Measurements from ENCODE around the gene TIE1. TPM values are rescaled to one million over a fixed set of nuclear protein-coding genes. Genes with fewer than 3 reads are reported as not detected.

TIE1 gene
- total and polyA plus RNA-seq, 2 experiments from 2014 or later: 0.21 TPM; not detected in 1

- H3K79me2 ChIP-seq (ENCODE audit: insufficient read depth): no peaks in the 10 kb centered on the region
- H3K27me3 ChIP-seq (replicated peaks; ENCODE audit: insufficient read depth): peaks cover 4% of the 10 kb centered on the region
- in situ Hi-C loops (cut with MboI): no loop called here
- H2AFZ ChIP-seq: no peak overlapping the region
- no peak for TF ChIP-seq EZH2 (IDR thresholded peaks at IDR 0.05; ENCODE audit: insufficient read depth, poor library complexity, severe bottlenecking)
- no peak for TF ChIP-seq EZH2phosphoT487 (IDR thresholded peaks at IDR 0.05; ENCODE audit: insufficient read depth, low read depth)
- no peaks in the 10 kb centered on the region for H3K4me1 ChIP-seq (ENCODE audit: insufficient read depth)
- no peak overlapping the region for H3K27ac ChIP-seq
- no peaks in the 10 kb centered on the region for H4K20me1 ChIP-seq (ENCODE audit: insufficient read depth)
- no peak overlapping the region for H3K4me3 ChIP-seq
- no peaks in the 10 kb centered on the region for H3K36me3 ChIP-seq (ENCODE audit: low read depth)
- no peak overlapping the region for H3K9ac ChIP-seq
- no peaks in the 10 kb centered on the region for H3K9me2 ChIP-seq (ENCODE audit: insufficient read depth)
- H3K4me2 ChIP-seq (ENCODE audit: unreplicated experiment): no peak overlapping the region
- WGBS, 2 experiments (ENCODE audit: low coverage in 1 of 2, low lambda C conversion rate in 2 of 2, missing lambda C conversion rate in 2 of 2): 63 to 65% methylated on average over 8 of the region's 8 CpGs
- no peak for DNase-seq
- no peaks in the 10 kb centered on the region for H3F3A ChIP-seq (ENCODE audit: insufficient read depth)
- no peaks in the 10 kb centered on the region for H3K9me3 ChIP-seq (ENCODE audit: low read depth)
These were observed 46.9 kb upstream of the TIE1 start for GRCh38 chr1:43253876-43254275.

- H3K9me3 ChIP-seq (ENCODE audit: low read depth): no peaks in the 10 kb centered on the region
- 45 to 49% methylated on average over 9 to 10 of the region's 10 CpGs for WGBS, 2 experiments (ENCODE audit: low coverage in 1 of 2, low lambda C conversion rate in 2 of 2, missing lambda C conversion rate in 2 of 2)
- in situ Hi-C loops (cut with MboI): no loop called here
- no peaks in the 10 kb centered on the region for H3K36me3 ChIP-seq (ENCODE audit: low read depth)
- H3K9ac ChIP-seq: no peak overlapping the region
- no peak overlapping the region for H3K4me2 ChIP-seq (ENCODE audit: unreplicated experiment)
- H3K4me3 ChIP-seq: no peak overlapping the region
- TF ChIP-seq EZH2 (IDR thresholded peaks at IDR 0.05; ENCODE audit: insufficient read depth, poor library complexity, severe bottlenecking): no peak
- no peak for TF ChIP-seq EZH2phosphoT487 (IDR thresholded peaks at IDR 0.05; ENCODE audit: insufficient read depth, low read depth)
- H4K20me1 ChIP-seq (ENCODE audit: insufficient read depth): no peaks in the 10 kb centered on the region
- peaks cover 4% of the 10 kb centered on the region for H3K27me3 ChIP-seq (replicated peaks; ENCODE audit: insufficient read depth)
- H2AFZ ChIP-seq: no peak overlapping the region
- DNase-seq: no peak
- H3K9me2 ChIP-seq (ENCODE audit: insufficient read depth): no peaks in the 10 kb centered on the region
- H3F3A ChIP-seq (ENCODE audit: insufficient read depth): no peaks in the 10 kb centered on the region
- no peaks in the 10 kb centered on the region for H3K4me1 ChIP-seq (ENCODE audit: insufficient read depth)
- H3K27ac ChIP-seq: no peak overlapping the region
- no peaks in the 10 kb centered on the region for H3K79me2 ChIP-seq (ENCODE audit: insufficient read depth)
These were observed 45.2 kb upstream of the TIE1 start for GRCh38 chr1:43255438-43256210.

- Histone ChIP-seq H3K79me2 (ENCODE audit: insufficient read depth) (no peaks in the 10 kb centered on the region), H3K9me2 (ENCODE audit: insufficient read depth) (no peaks in the 10 kb centered on the region), H3K9ac (no peak overlapping the region), H3F3A (ENCODE audit: insufficient read depth) (no peaks in the 10 kb centered on the region), H3K4me3 (no peak overlapping the region), H3K27me3 (replicated peaks; ENCODE audit: insufficient read depth) (peaks cover 4% of the 10 kb centered on the region), H3K4me1 (ENCODE audit: insufficient read depth) (no peaks in the 10 kb centered on the region), H3K27ac (no peak overlapping the region), H2AFZ (no peak overlapping the region), H3K4me2 (ENCODE audit: unreplicated experiment) (no peak overlapping the region), H3K9me3 (ENCODE audit: low read depth) (no peaks in the 10 kb centered on the region), H4K20me1 (ENCODE audit: insufficient read depth) (no peaks in the 10 kb centered on the region), H3K36me3 (ENCODE audit: low read depth) (no peaks in the 10 kb centered on the region)
- no peak for TF ChIP-seq EZH2phosphoT487 (IDR thresholded peaks at IDR 0.05; ENCODE audit: insufficient read depth, low read depth)
- TF ChIP-seq EZH2 (IDR thresholded peaks at IDR 0.05; ENCODE audit: insufficient read depth, poor library complexity, severe bottlenecking): no peak
- 57 to 58% methylated on average over 8 of the region's 8 CpGs for WGBS, 2 experiments (ENCODE audit: low coverage in 1 of 2, low lambda C conversion rate in 2 of 2, missing lambda C conversion rate in 2 of 2)
- in situ Hi-C loops (cut with MboI): no loop called here
- DNase-seq: no peak
These were observed 43.9 kb upstream of the TIE1 start for GRCh38 chr1:43256675-43257570.

- no peak overlapping the region for H3K9ac ChIP-seq
- no peaks in the 10 kb centered on the region for H4K20me1 ChIP-seq (ENCODE audit: insufficient read depth)
- DNase-seq: no peak
- H3K27me3 ChIP-seq (replicated peaks; ENCODE audit: insufficient read depth): peaks cover 4% of the 10 kb centered on the region
- no peak overlapping the region for H2AFZ ChIP-seq
- 44 to 48% methylated on average over 3 of the region's 3 CpGs for WGBS, 2 experiments (ENCODE audit: low coverage in 1 of 2, low lambda C conversion rate in 2 of 2, missing lambda C conversion rate in 2 of 2)
- H3K4me1 ChIP-seq (ENCODE audit: insufficient read depth): no peaks in the 10 kb centered on the region
- no peaks in the 10 kb centered on the region for H3K9me2 ChIP-seq (ENCODE audit: insufficient read depth)
- no peaks in the 10 kb centered on the region for H3K9me3 ChIP-seq (ENCODE audit: low read depth)
- no peak overlapping the region for H3K27ac ChIP-seq
- no peaks in the 10 kb centered on the region for H3F3A ChIP-seq (ENCODE audit: insufficient read depth)
- no peaks in the 10 kb centered on the region for H3K79me2 ChIP-seq (ENCODE audit: insufficient read depth)
- no peaks in the 10 kb centered on the region for H3K36me3 ChIP-seq (ENCODE audit: low read depth)
- H3K4me3 ChIP-seq: no peak overlapping the region
- in situ Hi-C loops (cut with MboI): no loop called here
- TF ChIP-seq EZH2 (IDR thresholded peaks at IDR 0.05; ENCODE audit: insufficient read depth, poor library complexity, severe bottlenecking): no peak
- no peak for TF ChIP-seq EZH2phosphoT487 (IDR thresholded peaks at IDR 0.05; ENCODE audit: insufficient read depth, low read depth)
- no peak overlapping the region for H3K4me2 ChIP-seq (ENCODE audit: unreplicated experiment)
These were observed 42.4 kb upstream of the TIE1 start for GRCh38 chr1:43258370-43258769.
